C4-2B (cell line): ENCODE measurements around the gene TYW5.

Source experiments
- H3K27ac ChIP-seq: fragments of 450-650 bp; 2 replicates; pipeline ENCODE4 v1.5.1; 2017
- CTCF ChIP-seq: fragments of 450-650 bp; conservative IDR thresholded peaks from 2 replicates; pipeline ENCODE4 v1.5.1; 2017; ENCODE audit warnings: mild to moderate bottlenecking
- ZFX ChIP-seq: fragments of 450-650 bp; IDR thresholded peaks from 2 replicates; pipeline ENCODE4 v1.6.1; 2017

TYW5 gene

GRCh38 chr2:199896617-199897016 lies 58.7 kb downstream of the TYW5 start:
- TF ChIP-seq CTCF, result no peak
- no peak for TF ChIP-seq ZFX
- H3K27ac ChIP-seq, result no peak overlapping the region

DNA sequence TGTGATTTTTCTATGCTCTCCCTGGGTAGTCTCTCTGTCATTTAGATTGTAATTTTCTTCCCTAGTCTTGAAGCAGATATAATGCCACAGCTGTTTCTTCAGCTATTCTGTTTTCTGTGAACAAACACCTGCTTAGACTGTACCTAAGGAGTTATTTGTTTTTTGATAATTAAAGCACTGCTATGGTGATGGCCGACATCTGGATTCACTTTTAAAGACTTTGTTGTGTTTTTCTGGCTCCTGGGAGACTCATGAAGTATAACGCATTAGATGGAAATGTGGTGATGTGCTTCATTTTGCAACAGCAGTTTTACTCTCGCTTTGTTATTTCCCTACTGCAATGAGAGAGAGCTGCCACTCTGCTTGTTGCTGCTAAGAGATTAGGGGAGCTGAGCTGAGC lies 59.9 kb downstream of the TYW5 start:
- no peak overlapping the region for H3K27ac ChIP-seq
- no peak for TF ChIP-seq CTCF
- no peak for TF ChIP-seq ZFX

DNA sequence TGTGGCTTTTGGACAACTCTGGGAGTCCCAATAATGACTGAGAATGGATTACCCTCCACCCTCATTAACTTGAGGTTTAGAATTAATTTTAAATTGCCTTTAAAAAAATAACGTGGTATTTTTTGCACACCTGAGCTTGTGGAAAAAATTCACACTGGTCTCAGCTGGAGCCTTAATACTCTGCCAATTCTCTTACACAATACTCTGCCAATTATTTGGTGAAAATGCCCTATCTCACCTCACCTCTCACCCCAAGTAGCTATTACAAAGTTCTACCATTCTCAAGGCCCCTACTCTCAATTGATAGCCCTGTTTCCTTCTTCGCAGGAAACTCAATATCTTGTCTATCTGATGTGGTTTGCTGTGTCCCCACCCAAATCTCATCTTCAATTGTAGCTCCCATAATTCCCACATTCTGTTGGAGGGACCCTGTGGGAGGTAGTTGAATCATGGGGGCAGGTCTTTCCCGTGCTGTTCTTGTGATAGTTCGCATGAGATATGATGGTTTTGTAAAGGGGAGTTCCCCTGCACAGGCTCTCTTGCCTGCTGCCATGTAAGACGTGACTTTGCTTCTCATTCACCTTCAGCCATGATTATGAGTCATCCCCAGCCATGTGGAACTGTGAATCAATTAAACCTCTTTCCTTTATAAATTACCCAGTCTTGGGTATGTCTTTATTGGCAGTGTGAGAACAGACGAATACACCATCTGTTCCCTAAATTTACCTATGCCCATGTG lies 71.6 kb downstream of the TYW5 start:
- TF ChIP-seq ZFX (no peak), CTCF (no peak)
- no peak overlapping the region for H3K27ac ChIP-seq

DNA sequence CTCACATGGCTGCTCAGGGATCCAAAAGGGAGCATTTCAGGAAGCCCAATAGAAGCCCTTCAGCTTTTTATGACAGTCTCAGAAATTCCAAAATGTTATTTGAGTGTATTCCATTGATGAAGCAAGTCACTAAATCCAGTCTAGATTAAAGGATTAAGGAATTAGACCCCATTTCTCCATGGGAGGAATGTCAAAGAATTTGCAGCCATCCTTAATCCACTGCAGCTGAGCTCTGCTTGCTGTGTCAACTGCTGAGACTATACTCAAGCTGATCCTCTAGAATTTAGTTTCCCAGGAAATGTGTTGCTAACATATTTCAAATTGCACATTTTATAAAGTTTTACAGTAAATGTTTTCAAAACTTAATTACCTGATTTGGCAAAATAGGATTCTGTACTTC lies 72.6 kb downstream of the TYW5 start:
- TF ChIP-seq CTCF, result no peak
- TF ChIP-seq ZFX, result no peak
- H3K27ac ChIP-seq, result no peak overlapping the region
